Pons (tissue), 1 donor: ENCODE measurements around the gene NFKB1.

Experiments used
- DNase-seq: peaks from one replicate; pipeline ENCODE4 v3.0.0-alpha.2; 2016; ENCODE audit warnings: low spot score

Gene NFKB1

DNA sequence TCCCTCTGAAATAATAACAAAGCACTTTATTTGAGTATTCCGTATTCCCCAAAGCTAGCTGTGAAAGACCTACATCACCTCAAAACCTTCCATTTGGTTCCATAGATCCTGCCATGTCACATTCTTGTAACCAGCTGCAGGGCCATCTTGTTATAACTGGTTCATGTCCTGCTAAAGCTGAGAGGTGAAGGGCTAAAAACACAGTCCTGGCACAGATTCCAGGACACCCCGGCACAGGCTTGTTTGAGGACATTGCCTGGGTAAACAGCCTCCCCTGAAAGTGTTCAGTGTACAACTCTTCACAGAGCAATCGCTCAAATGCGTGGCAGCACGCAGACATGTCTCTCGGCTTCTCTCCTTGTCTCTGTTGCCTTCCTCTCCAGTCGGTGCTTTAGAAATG is 130.5 kb downstream of the NFKB1 start:
- DNase-seq = no peak

GRCh38 chr4:102632241-102633065 is 131.3 kb downstream of the NFKB1 start:
- DNase-seq = no peak

- no peak for DNase-seq
Observed at GRCh38 chr4:102633100-102633499, 131.9 kb downstream of the NFKB1 start.

DNA sequence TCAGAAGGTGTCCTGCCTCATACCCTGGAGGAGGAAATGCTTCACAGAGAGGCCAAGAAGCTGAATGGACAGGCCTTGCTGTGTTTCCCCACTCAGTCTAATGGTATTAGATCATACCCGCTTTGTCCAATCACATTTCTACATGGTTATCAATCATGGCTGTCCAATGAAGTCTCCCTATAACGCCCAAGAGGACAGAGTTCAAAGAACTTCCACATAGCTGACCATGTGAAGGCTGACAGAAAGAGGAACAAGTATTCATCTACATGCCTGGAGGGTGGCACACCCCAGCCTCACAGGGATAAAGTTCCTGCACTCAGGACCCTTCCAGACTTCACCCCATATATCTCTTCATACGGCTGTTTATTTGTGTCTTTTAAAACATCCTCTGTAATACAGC is 136.2 kb downstream of the NFKB1 start:
- DNase-seq = no peak

GRCh38 chr4:102638621-102639020 is 137.5 kb downstream of the NFKB1 start:
- no peak for DNase-seq

- no peak for DNase-seq
Observed at GRCh38 chr4:102639598-102639997, 138.4 kb downstream of the NFKB1 start.

GRCh38 chr4:102640669-102641068 is 139.5 kb downstream of the NFKB1 start:
- no peak for DNase-seq

GRCh38 chr4:102641793-102642192 is 140.6 kb downstream of the NFKB1 start:
- DNase-seq = peak; percentile 97

- no peak for DNase-seq
Observed at GRCh38 chr4:102642631-102643298, 141.6 kb downstream of the NFKB1 start.

- peak; percentile 28 for DNase-seq
Observed at GRCh38 chr4:102647117-102647516, 146.0 kb downstream of the NFKB1 start.

GRCh38 chr4:102657206-102657605 is 156.0 kb downstream of the NFKB1 start:
- no peak for DNase-seq

GRCh38 chr4:102663073-102663472 is 161.9 kb downstream of the NFKB1 start:
- no peak for DNase-seq

DNA sequence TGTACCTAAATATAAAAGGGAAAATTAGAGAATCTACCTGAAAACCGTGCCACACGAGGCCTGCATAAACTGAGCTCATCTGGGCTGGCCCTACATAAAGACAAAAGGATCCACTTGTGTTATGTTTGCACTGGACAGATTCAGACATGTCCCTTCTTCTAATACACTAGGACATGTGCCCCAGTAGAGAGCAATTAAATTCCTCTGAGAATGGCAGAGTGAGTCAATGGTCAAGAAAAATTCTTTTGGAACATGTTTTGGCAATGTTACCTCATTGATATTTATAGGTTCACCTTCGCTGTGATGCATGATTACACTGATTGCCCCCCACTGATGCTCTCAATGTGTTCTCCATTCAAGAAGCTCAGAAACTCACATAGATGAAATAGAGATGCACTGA is 164.4 kb downstream of the NFKB1 start:
- DNase-seq = no peak
